Stimulated activated CD4-positive, alpha-beta T cell treated with anti-CD3 and anti-CD28 coated beads, TNF-alpha, amount 100 ng/mL, for 48 hours (primary cell): Measurements from ENCODE around the gene GZF1.

ENCODE experiments used
- DNase-seq, 3 donors: peaks; one replicate each; pipeline ENCODE4 v3.0.0-alpha.2; 2020; ENCODE audit warnings: low read depth in 3 of 3

Gene GZF1

GRCh38 chr20:23361476-23362391, at the start of gene GZF1:
Gene GZF1, plus strand, starts transcription at chr20:23362182. Its CDS starts 2,202 bp downstream, at chr20:23364384.
- peak; percentile 94 to 97 (median 95) for DNase-seq

GRCh38 chr20:23313271-23313670, 48.7 kb upstream of the GZF1 start:
- DNase-seq, result no peak

DNA sequence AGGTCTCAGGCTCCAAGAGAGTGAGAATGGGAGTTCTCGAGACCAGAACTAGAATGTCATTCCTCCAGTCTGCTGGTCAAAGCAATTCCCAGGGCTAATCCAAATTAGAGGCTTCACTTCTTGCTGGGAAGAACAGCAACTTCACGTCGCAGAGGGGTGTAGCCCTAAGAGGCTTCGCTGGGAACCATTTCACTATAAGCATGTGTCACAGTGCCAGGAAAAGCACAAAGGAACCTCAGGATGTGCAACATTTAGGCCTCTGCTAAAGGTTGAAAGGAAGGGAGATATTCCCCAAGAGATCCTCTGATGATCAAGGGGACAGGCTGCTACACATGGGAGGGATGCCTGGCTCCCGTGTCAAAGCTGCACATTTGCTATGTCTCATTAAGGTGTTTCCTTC, 47.3 kb upstream of the GZF1 start:
- no peak for DNase-seq

DNA sequence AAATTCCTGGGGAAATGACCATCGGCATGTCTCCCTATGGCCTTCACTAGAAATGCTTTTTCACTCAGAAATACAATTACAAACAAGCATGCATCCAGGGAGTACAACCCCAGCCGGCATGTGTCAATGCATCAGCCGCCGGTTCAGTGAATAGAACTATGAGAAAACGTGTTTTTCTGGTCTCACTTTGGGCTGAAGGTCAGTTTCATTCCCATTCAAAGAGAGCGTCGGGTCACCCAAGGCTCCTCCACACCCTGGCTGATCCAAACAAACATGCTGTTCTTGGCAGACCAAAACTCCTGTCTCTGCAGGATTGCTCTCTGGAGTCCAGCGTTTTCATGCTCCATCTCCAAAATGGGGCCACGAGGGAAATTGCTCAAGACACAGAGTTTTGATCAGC, 46.9 kb upstream of the GZF1 start:
- no peak for DNase-seq

GRCh38 chr20:23316626-23317025, 45.4 kb upstream of the GZF1 start:
- DNase-seq, result no peak

- no peak for DNase-seq
These were observed 44.9 kb upstream of the GZF1 start for GRCh38 chr20:23317081-23317480.

DNA sequence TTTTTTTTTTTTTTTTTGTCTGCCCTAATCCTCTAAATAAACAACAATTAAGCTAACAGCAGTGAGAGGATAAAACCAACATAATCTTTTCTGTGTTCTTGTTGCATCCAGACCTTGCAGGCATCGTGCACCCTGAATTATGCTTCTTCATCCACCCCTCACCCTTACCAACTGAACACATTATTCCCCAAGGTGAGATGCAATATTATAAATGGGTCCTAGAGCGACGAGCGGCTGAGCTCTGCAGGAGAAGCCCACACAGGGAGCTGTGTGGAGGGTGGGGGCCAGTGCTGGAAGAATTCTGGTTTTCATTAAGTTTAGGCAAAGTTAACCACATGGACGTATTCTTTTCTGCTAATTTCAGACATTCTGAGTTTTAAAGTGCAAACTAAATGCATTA, 43.6 kb upstream of the GZF1 start:
- DNase-seq, result no peak

DNA sequence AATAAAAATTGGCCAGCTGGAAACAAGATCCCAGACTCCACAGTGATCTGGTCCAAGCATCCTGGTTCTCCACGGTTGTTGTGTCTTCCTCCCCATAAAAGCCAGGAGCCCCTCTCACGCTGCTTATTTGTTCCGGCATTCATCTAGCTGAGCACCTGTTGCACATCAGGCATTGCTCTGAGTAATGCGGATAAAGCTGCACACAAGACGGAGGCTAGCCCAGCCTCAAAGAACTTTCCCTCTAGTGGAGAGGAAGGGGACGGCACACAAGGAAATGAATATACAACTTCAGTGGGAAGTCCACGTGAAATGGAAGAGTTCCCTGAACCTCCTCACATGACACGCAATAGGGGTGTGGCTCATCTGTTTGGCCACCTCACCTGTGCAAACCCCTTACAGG, 41.7 kb upstream of the GZF1 start:
- no peak for DNase-seq

GRCh38 chr20:23325107-23325506, 36.9 kb upstream of the GZF1 start:
- DNase-seq, result no peak

DNA sequence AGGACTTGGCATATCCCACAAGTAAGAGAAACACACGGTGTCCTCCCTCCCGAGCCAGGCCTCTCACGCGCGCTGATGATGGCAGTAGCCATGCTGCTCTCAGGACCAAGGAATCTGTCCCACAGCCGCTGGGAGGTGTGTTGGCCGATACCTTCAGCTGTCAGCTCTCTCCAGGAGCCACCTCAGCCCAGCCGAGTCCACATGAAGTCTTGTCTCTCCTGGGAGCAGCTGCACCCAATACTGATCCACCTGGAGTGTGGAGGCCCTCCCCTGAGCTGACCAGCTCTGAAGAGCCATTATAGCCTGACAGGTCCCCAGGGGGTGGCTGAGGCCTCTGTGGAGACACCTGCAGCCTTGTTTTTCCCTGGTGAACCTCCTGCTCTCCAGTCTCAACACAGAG, 35.2 kb upstream of the GZF1 start:
- no peak for DNase-seq

DNA sequence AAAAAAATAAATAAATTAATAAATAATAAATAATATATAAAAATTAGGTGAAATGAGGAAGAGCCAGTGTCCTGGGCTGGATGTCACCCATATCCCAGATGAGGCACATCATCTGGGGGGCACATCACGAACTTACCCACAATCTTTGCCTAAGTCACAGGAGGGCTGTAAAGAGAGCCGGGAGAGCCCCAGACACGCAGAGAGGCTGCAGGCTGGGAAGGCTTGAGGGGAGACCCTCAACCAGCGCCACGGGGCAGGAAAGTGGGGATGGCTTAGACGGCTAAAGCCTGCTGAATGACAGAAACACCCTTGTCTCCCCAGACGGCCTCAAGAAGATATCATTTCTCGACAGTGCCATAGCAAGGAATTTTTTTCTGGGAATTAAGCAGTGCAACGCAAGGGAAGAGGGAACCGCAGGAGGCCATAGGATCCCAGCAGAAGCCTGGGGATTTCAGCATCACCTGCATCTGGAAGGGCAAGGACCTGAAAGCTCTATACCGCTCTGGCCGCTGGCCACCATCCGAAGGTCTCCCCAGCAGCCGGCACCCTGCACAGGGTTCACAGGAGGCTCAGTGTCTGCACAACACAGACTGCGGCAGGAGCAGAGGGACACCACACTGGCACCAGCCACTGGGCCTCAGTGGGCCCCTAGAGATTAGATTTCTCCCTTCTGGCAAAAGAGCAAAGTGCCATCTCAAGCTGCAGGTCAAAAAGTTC, 34.2 kb upstream of the GZF1 start:
- DNase-seq, result no peak

GRCh38 chr20:23331450-23332350, 30.3 kb upstream of the GZF1 start:
- no peak for DNase-seq

DNA sequence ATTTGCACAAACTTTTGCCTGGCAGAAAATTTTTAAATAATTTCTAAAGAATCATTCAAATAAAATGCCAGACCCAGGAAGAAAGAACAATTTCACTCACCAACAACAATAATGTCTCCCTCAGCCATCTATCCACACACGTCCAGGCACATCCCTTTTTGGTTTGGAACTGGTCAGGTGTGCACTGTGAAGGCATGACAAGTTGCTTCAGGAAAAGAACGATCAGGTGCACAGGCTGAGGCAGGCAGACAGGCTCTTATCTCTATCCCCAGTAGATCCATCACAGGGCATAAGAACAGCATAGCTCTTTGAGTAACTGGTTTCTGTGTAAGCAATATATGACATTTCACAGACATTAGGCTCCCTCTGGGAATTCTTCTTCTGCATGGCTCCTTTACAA, 29.5 kb upstream of the GZF1 start:
- DNase-seq, result no peak

GRCh38 chr20:23334111-23334510, 27.9 kb upstream of the GZF1 start:
- no peak for DNase-seq

DNA sequence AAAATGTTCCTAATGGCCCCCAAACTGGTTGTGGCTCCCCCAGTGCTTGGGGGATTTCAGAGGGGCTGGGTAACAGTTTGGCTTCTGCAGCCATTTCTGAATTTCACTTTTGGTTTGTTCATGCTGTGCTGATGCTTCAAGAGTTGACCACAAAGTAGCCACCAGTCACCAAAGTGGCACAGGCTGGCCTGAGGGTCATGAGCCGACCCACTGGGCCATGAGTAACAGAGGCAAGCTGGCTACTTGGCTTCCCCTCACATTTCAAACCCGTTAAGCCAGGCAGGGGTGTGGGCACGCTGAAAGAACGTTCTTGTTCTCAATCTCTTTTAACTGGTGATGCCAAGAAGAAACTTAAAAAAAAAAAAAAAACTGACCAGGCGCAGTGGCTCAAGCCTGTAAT, 26.5 kb upstream of the GZF1 start:
- no peak for DNase-seq

DNA sequence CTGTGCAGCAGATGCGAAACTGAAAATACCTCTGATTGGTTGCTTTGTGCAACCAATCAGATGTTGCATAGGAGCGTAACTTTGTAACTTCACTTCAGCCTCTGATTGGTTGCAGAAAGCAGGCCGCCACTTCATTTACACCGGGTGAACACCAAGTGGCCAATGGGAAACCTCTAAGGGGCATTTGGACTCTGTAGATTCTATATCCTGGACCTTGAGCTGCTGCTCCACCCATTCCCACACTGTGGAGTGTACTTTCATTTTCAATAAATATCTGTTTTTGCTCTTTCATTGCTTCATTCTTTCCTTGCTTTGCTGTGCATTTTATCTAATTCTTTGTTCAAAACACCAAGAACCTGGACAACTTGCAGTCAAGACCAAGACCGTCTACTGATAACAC, 25.5 kb upstream of the GZF1 start:
- DNase-seq, result no peak

- no peak for DNase-seq
These were observed 24.7 kb upstream of the GZF1 start for GRCh38 chr20:23337312-23337711.

DNA sequence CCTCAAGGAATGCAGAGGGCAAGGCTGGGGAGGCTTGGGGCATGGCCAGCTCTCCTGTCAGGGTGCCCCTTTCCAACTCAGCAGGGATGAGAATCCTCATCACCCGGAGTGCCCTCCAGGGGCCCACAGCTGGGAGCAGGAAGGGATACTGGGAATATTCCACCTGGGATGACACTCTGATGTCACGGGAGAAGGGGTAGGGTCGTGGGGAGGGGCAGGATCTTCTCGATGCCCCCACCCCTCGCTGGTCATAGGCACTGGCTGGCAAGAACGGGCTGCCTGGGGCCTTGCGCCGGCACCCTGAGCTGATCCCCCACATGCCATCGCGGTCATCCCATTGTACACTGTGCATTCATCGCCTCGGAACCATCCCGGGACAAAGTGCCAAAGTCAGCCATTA, 22.0 kb upstream of the GZF1 start:
- no peak for DNase-seq

DNA sequence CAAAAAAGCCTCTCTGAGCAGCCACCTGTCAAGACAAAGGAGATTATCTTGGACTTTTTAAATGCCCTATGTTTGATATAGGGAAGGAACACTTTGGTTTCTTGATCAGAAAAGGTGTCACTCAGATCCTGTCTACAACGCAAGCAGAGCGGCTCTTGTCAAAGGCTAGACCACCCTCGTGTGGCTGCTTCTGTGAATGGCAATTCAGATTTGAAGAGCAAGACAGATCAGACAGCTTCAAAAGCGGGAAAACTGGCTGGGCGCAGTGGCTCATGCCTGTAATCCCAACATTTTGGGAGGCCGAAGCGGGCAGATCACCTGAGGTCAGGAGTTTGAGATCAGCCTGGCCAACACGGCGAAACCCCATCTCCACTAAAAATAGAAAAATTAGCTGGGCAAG, 21.5 kb upstream of the GZF1 start:
- no peak for DNase-seq

GRCh38 chr20:23341073-23341472, 20.9 kb upstream of the GZF1 start:
- no peak for DNase-seq

GRCh38 chr20:23343590-23343989, 18.4 kb upstream of the GZF1 start:
- DNase-seq, result no peak

GRCh38 chr20:23344336-23344735, 17.6 kb upstream of the GZF1 start:
- no peak for DNase-seq
